ENCODE measurements around the gene SIAH2. TPM values are rescaled to one million over a fixed set of nuclear protein-coding genes. Genes with fewer than 3 reads are reported as not detected.

The SIAH2 gene
- total and polyA plus RNA-seq, 2 of the 8 experiments (the other 6 are each of a cell fraction or from before 2014, with no cell fraction given), result 23.9 to 34.2 TPM

- TF ChIP-seq CTCF (IDR thresholded peaks at IDR 0.05; ENCODE audit: control extremely low read depth in 1 of 3, insufficient read depth in 1 of 3, low read depth in 1 of 3, low read length in 3 of 3), result no peak
- no peak for TF ChIP-seq SP2 (IDR thresholded peaks at IDR 0.05; ENCODE audit: low read length)
Observed at GRCh38 chr3:150697646-150698045, 65.3 kb downstream of the SIAH2 start (continued).
